Measurements from ENCODE around the gene FAM170B. TPM values are rescaled to one million over a fixed set of nuclear protein-coding genes. Genes with fewer than 3 reads are reported as not detected.

The FAM170B gene
- total RNA-seq, 1 donor from 2014 or later, result not detected

DNA sequence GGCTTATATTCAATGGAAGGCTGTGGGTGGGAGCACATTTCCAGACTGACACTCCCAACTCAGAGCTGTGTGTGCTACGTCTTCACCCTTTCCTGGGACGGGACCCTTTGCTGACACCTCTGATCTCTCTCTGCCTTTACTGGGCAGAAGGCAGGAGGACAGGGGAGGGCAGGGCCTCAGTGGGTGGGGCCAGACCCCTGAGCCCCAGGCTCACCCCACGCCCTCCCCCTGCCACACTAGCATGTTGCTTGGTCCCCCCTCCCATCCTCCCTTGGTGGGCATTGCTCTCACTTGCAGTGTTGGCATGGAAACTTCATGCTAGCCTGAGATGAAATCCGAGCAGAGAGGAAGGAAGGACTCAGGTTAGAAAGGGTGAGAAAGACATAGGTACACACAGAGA is 36.0 kb upstream of the FAM170B start:
- no peak for DNase-seq (ENCODE audit: low spot score)

DNA sequence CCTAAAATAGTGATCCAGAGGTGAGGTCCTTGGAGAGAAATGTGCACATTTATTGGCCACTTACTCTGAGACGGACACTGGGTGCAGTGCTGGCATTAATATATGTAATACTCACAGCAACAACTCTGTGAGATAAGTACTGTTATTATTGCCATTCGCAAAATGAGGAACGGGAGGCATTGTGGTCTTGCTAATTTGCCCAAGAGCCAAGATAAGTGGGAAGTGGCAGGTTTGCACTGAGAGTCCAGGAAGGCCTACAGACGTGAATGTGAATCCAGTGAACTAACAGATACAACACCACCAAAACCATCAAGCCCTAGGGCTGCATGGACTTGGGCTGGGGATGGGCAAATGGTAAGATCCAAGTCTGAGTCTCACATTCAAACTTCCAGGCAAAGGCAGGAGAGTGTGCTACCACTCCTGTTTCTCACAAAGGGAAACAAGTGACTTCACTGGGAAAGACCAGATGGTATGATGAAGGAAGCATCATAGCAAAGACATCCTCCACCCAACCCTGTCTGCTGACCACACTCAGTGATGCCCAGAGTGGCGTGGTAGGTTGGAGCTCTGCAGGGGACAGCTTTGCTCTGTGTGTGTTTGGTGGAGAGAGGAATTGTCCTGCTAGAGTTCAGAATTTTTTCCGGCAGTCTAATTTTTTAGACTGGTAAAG is 35.1 kb upstream of the FAM170B start:
- DNase-seq (ENCODE audit: low spot score), result peak; percentile 9

- DNase-seq (ENCODE audit: low spot score), result peak; percentile 11
Observed at GRCh38 chr10:49168171-49168540, 34.3 kb upstream of the FAM170B start.

- DNase-seq (ENCODE audit: low spot score), result no peak
Observed at GRCh38 chr10:49167425-49168170, 33.8 kb upstream of the FAM170B start.

DNA sequence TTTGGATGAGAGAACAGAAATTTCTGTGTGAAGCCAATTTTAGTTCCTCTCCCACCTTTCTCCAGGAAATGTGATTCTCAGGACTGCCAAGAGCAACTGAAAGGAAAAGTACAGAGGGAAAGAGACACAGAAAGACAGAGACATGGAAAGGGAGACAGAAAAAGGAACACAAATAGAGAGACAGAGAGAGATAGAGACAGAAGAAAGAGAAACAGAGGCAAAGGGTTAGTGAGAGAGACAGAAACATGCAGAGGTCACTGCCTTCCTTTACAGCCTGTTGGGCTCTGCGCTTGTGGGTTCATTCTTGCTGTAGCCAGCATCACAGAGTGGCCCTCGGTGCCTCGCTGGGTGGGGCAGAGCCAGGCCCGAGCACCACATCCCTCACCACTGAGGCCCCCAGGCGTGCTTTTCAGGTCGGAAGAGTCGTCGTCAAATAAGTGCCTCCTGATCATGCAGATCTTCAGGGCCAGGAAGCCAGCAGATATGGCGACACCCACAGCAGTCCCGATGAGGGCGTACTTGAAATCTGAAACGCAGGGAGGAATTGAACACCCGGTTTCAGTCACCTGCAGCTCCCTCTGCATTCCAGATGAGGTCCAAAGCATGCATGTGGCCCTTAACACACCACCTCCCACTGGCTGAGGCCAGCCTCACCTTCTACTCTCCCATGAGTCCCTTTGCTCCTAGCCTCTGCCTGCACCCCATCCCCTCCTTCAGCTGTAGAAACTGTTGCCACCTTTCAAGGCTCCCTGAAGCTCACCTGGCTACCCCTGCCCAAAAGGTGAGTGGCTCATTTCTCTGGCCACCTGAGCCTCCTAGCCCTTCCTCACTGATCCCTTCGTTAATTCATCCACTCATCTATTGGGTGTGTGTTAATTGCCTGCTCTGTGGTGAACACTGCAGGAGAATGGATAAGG is 32.9 kb upstream of the FAM170B start:
- no peak for DNase-seq (ENCODE audit: low spot score)

- DNase-seq (ENCODE audit: low spot score), result no peak
Observed at GRCh38 chr10:49165821-49166483, 32.1 kb upstream of the FAM170B start.

GRCh38 chr10:49165259-49165658 is 31.4 kb upstream of the FAM170B start:
- no peak for DNase-seq (ENCODE audit: low spot score)

- DNase-seq (ENCODE audit: low spot score), result no peak
Observed at GRCh38 chr10:49164559-49165188, 30.9 kb upstream of the FAM170B start.

GRCh38 chr10:49163741-49164140 is 29.9 kb upstream of the FAM170B start:
- no peak for DNase-seq (ENCODE audit: low spot score)

GRCh38 chr10:49162761-49163310 is 29.0 kb upstream of the FAM170B start:
- no peak for DNase-seq (ENCODE audit: low spot score)

GRCh38 chr10:49162063-49162462 is 28.2 kb upstream of the FAM170B start:
- DNase-seq (ENCODE audit: low spot score), result no peak

- DNase-seq (ENCODE audit: low spot score), result no peak
Observed at GRCh38 chr10:49161411-49161997, 27.7 kb upstream of the FAM170B start.

- no peak for DNase-seq (ENCODE audit: low spot score)
Observed at GRCh38 chr10:49160814-49161213, 27.0 kb upstream of the FAM170B start.

- no peak for DNase-seq (ENCODE audit: low spot score)
Observed at GRCh38 chr10:49160110-49160509, 26.3 kb upstream of the FAM170B start.

DNA sequence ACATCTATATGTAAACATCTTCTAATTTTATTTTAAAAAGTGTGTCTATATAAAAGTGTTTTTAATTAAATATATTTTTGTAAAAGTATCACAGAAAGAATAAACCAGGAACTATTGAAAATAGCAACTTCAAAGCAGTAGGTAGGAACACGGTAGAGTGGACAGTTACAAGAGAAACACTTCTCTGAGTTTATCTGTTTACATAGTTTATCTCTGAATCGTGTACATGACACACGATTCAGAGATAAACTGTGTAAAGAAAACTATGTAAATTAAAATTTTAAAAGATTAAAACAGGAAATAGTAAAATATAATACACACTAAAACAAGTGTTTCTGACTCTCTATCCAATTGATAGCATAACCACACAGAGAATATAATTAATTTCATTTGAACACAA is 25.1 kb upstream of the FAM170B start:
- no peak for DNase-seq (ENCODE audit: low spot score)

- no peak for DNase-seq (ENCODE audit: low spot score)
Observed at GRCh38 chr10:49158404-49158803, 24.6 kb upstream of the FAM170B start.

GRCh38 chr10:49157229-49157628 is 23.4 kb upstream of the FAM170B start:
- no peak for DNase-seq (ENCODE audit: low spot score)

- no peak for DNase-seq (ENCODE audit: low spot score)
Observed at GRCh38 chr10:49154641-49155040, 20.8 kb upstream of the FAM170B start.

- no peak for DNase-seq (ENCODE audit: low spot score)
Observed at GRCh38 chr10:49153971-49154370, 20.1 kb upstream of the FAM170B start.

DNA sequence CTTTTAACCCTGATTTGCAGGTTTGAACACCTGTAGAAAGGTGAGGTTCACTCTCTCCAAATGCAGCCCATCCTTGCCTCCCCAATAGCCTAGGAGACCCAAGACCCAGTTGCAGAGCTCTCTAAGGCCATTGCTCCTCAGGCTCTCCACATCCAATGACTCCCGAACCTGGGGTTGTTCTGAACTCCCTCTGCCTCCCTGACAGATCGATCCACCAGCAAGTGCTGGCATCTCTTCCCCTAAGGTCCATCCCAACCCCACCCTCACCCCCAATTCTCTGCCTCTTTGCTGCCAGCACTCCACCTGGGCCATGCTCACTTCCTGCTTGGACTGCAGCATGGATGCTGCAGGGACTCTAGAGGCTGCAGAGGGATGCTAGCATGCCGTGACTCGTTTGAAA is 19.3 kb upstream of the FAM170B start:
- no peak for DNase-seq (ENCODE audit: low spot score)

GRCh38 chr10:49152663-49153062 is 18.8 kb upstream of the FAM170B start:
- no peak for DNase-seq (ENCODE audit: low spot score)
